Measurements from ENCODE around the gene UBE2E2.

UBE2E2 gene

DNA sequence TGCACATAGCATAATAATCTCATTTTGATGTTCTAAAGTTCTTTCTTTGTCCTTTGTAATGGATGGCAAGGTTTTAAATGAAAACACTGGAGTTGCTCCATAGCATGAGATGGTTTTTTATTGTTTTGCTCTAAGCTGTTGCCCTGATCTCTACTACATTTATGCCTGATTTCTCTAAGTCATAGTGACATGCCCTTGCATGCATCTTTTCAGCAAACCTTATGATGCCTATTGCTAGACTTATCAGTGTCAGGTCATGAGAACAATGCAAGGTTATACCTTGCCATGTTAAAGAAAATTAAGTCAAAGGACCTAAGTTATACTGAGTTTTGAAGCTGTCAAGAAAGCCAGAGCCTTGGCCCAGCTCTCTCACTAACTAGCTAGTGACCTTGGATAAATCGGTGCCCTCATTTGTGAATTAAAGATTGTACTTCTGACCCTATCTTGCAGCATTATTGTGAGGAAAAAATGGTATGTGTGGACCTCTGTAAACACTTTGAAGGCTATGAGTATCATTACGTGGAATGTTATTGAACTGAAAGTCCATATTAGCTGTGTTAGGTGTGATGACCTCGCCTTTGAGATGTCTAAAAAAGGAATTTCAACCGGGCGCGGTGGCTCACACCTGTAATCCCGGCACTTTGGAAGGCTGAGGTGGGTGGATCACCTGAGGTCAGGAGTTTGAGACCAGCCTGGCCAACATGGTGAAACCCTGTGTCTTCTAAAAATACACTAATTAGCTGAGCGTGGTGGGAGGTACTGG is 346.2 kb downstream of the UBE2E2 start:
- no peak for DNase-seq

GRCh38 chr3:23550402-23550801 is 347.3 kb downstream of the UBE2E2 start:
- no peak for DNase-seq

DNA sequence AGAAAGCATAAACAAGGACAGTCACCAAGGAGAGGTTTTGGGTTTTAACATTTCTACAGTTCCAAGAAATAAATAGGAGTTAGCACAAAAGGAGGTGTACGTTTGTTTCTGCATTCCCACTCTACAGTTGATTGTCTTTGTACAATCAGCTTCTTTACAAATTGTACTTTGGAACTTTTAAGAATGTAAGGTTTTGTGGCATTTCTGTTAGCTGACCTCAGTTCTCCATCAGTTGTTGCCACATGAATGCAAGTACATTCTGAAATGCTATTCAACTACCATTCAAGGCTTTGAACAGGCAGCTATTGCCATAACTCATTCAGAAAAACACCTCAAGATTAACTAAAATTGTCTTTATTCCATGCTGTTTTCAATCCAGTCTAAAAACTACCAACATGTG is 349.4 kb downstream of the UBE2E2 start:
- no peak for DNase-seq

- DNase-seq, result no peak
These were observed 350.2 kb downstream of the UBE2E2 start for GRCh38 chr3:23553353-23553752.

DNA sequence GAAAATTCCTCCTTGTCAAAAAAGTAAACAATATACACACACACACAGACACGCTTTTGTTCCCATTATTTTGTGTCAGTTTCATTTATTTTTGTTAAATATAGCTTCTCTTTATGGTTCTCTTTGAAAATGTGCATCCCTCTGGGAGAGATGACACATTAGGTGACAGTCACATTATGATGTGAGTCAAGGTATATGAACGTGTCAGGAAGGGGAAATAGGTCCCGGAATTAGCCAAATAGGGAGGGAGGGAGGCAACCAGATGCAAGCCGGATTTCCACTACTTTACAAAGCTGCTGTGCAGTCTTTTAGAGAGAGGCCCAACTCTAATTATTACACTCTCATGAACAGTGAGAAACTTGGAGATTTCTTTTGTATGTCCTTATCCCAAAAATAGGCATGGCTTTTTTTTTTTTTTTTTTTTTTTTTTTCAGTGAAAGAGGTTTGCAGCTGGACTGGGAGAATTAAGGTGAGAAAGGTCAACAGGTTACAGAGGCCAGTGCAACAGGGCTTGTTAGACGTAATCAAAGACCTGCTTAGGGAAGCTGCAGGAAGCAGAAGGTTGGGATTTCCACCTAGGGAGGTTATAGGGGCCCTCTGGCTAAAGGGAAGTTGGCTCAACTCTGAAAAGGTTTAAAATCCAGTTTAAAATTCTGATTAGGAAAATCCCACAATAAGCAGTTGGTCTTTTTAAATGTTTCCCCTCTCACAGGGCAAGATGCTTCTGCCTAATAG is 362.1 kb downstream of the UBE2E2 start:
- DNase-seq, result no peak

GRCh38 chr3:23566499-23566898 is 363.4 kb downstream of the UBE2E2 start:
- DNase-seq, result no peak

DNA sequence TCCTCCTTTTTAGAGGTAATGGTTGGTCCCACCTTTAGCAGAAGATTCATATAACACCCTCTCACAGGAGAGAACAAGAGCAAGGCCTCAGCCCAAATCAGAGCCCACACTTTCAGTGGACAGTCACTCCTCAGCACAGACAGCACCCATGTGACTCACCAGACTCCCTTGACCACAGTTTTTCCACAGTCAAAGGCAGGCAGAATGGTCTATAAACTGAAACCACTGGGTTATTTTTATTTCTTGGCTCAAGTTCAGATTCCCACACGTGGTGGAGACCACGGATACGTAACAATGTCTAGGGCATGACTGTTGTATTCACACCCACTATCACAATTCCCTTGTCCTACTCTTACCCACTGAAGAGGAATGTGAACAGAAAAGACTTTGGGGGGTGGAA is 364.8 kb downstream of the UBE2E2 start:
- DNase-seq, result no peak

- no peak for DNase-seq
These were observed 370.7 kb downstream of the UBE2E2 start for GRCh38 chr3:23573827-23574226.

- DNase-seq, result no peak
These were observed 371.7 kb downstream of the UBE2E2 start for GRCh38 chr3:23574822-23575315.

- no peak for DNase-seq
These were observed 372.6 kb downstream of the UBE2E2 start for GRCh38 chr3:23575697-23576096.

GRCh38 chr3:23576379-23576959 is 373.3 kb downstream of the UBE2E2 start:
- DNase-seq, result no peak

- DNase-seq, result no peak
These were observed 377.1 kb downstream of the UBE2E2 start for GRCh38 chr3:23580096-23580713.

DNA sequence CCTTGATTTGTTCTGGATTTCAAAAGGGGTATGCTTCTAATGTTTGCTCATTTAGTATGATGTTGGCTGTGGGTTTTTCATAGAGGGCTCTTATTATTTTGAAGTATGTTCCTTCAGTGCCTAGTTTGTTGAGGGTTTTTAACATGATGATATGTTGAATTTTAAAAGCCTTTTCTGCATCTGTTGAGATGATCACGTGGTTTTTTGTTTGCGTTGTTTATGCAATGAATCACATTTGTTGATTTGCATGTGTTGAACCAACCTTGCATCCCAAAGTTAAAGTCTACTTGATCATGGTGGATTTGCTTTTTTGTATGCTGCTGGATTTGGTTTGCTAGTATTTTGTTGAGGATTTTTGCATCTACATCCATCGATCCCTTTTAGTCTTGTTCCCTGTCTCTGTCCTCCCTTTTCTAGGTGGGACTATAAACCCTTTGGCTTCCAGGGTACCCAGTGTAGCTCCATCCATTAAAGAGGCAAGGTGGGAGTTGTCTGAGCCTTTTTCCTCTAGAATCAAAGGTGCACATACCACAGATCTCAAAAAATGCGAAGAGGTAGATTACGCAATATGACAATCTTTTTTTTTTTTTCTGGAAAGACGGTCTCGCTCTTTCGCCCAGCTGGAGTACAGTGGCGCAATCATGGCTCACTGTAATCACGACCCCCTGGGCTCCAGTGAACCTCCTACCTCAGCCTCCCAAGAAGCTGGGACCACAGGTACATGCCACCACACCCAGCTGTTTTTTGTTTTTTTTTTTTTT is 381.0 kb downstream of the UBE2E2 start:
- DNase-seq, result no peak

- DNase-seq, result no peak
These were observed 384.4 kb downstream of the UBE2E2 start for GRCh38 chr3:23587513-23587912.

DNA sequence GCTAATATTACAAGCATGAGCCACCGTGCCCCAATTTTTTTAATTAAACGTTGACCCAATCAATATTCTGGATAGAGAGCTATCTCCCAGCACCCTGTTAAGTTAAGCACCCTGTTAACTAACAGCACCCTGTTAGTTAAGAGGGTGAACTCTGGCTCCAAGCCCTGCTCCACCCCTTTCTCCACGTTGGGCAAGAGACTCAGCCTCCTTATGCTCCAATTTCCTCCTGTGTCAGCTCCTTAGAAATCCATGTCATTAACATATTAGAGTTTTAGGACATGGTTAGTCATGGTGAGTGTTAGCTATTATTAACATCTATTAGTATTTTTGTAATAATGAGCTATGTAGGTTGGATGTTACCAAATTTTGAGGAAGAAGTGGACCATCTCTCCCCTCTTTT is 385.4 kb downstream of the UBE2E2 start:
- DNase-seq, result no peak

GRCh38 chr3:23589602-23590001 is 386.5 kb downstream of the UBE2E2 start:
- DNase-seq, result no peak

GRCh38 chr3:23590424-23591273 is 387.5 kb downstream of the UBE2E2 start:
- no peak for DNase-seq

DNA sequence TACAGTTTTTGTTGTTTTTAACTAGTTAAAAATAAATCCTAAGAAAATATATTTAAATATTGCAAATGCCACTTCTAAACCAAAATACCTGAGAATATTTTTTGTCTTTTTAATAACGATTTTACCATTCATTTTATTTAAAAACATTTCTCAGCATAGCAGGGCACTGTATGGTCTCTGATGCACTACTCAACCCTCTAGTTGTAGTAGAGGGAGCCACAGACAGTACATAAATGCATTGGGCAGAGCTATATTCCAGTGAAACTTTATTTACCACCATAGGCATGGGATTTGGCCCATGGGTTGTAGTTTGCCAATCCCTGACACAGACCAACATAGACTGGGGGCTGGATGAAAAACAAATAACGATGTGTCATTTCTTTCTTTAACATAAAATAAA is 388.2 kb downstream of the UBE2E2 start:
- no peak for DNase-seq

GRCh38 chr3:23592961-23593931 is 390.1 kb downstream of the UBE2E2 start:
- no peak for DNase-seq

DNA sequence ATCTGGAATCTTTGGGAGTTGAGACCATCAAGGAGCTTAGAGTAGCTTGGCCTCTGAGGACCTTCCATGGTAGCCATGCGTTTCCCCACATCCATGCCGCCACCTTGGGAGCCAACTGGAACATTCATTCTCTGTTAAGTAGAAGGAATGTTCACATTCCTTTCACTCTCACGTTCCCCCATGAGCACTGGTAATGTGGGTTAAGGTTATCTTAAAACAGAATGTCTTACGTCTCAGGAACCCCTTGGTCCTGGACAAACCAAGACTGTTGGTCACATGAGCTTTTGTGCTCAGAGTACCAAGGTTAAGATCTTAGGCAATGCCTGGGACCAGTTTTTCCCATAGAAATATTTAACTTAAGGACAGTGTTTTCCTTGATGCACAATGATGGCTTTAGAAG is 390.9 kb downstream of the UBE2E2 start:
- DNase-seq, result no peak
